SK-N-SH treated with all-trans-retinoic acid at 6 μM for 48 hours (cell line): ENCODE results near the gene NFIA.

ENCODE experiments used
- ARNTL ChIP-seq: fragments of 450-650 bp; formaldehyde crosslinking; IDR thresholded peaks from 2 replicates; pipeline ENCODE4 v1.5.0; 2020; ENCODE audit warnings: low read depth, mild to moderate bottlenecking, moderate library complexity, borderline replicate concordance
- CREB5 ChIP-seq: fragments of 250-450 bp; sonication (Bioruptor Pico); IDR thresholded peaks from 2 replicates; pipeline ENCODE4 v1.5.1; 2020; ENCODE audit warnings: low read depth, mild to moderate bottlenecking, moderate library complexity
- CSDC2 ChIP-seq: fragments of 250-450 bp; sonication (Bioruptor Pico); IDR thresholded peaks from 2 replicates; pipeline ENCODE4 v1.5.0; 2020; ENCODE audit warnings: mild to moderate bottlenecking, moderate library complexity
- CSRNP3 ChIP-seq: fragments of 250-450 bp; sonication (Bioruptor Pico); IDR thresholded peaks from 2 replicates; pipeline ENCODE4 v1.5.1; 2021; ENCODE audit warnings: mild to moderate bottlenecking, moderate library complexity
- RARB ChIP-seq: fragments of 250-450 bp; sonication (Bioruptor Pico); IDR thresholded peaks from 2 replicates; pipeline ENCODE4 v1.8.0; 2021; ENCODE audit warnings: mild to moderate bottlenecking, moderate library complexity
- ZC3H10 ChIP-seq: fragments of 250-450 bp; sonication (Bioruptor Pico); IDR thresholded peaks from 2 replicates; pipeline ENCODE4 v1.5.1; 2021; ENCODE audit warnings: mild to moderate bottlenecking, moderate library complexity

GRCh38 chr1:61170328-61171238, 88.2 kb downstream of the NFIA start:
- TF ChIP-seq ZC3H10 (CRISPR knock-in tag) (no peak), CREB5 (no peak), CSRNP3 (CRISPR knock-in tag) (no peak), ARNTL (CRISPR knock-in tag) (no peak), CSDC2 (CRISPR knock-in tag) (no peak), RARB (CRISPR knock-in tag) (no peak)
